Activated CD4-positive, alpha-beta T cell treated with anti-CD3 and anti-CD28 coated beads for 4 hours (primary cell): Measurements from ENCODE around the gene PBXIP1.
A peak's percentile ranks its signal among the peaks of the same experiment; 100 is the strongest.

Experiments
- DNase-seq, 2 donors: peaks; one replicate each; pipeline ENCODE4 v3.0.0-alpha.2; 2020

The PBXIP1 gene

GRCh38 chr1:154953611-154954038 lies 2.3 kb downstream of the PBXIP1 start:
- DNase-seq: no peak

- no peak for DNase-seq
These were observed 3.2 kb downstream of the PBXIP1 start for GRCh38 chr1:154952664-154953063.

- peak; percentile 55 to 62 for DNase-seq
These were observed 3.8 kb downstream of the PBXIP1 start for GRCh38 chr1:154951901-154952657.

GRCh38 chr1:154948079-154948478 lies 7.8 kb downstream of the PBXIP1 start:
- no peak for DNase-seq

GRCh38 chr1:154945962-154946850 lies 9.7 kb downstream of the PBXIP1 start:
- no peak for DNase-seq

GRCh38 chr1:154945160-154945961 lies 10.5 kb downstream of the PBXIP1 start:
- DNase-seq: no peak

GRCh38 chr1:154944401-154945159 lies 11.3 kb downstream of the PBXIP1 start:
- DNase-seq: no peak

- peak in 1 of 2 donors; percentile 39 for DNase-seq
These were observed 12.1 kb downstream of the PBXIP1 start for GRCh38 chr1:154943649-154944400.

GRCh38 chr1:154941333-154942013 lies 14.4 kb downstream of the PBXIP1 start:
- DNase-seq: no peak

GRCh38 chr1:154940651-154941194 lies 15.2 kb downstream of the PBXIP1 start:
- DNase-seq: no peak

- no peak for DNase-seq
These were observed 15.7 kb downstream of the PBXIP1 start for GRCh38 chr1:154940213-154940560.

GRCh38 chr1:154938604-154939399 lies 17.1 kb downstream of the PBXIP1 start:
- DNase-seq: no peak

- no peak for DNase-seq
These were observed 17.9 kb downstream of the PBXIP1 start for GRCh38 chr1:154937988-154938386.

GRCh38 chr1:154937085-154937987 lies 18.6 kb downstream of the PBXIP1 start:
- DNase-seq: peak; percentile 89 to 91

- DNase-seq: peak; percentile 95 to 97
These were observed 19.3 kb downstream of the PBXIP1 start, which contains the start of gene PMVK for GRCh38 chr1:154936555-154937084. TSS of gene PMVK (minus strand) at chr1:154936719. CDS start at chr1:154936685, 34 bp downstream.

GRCh38 chr1:154935749-154936554 lies 19.9 kb downstream of the PBXIP1 start:
- no peak for DNase-seq

GRCh38 chr1:154934358-154934948 lies 21.4 kb downstream of the PBXIP1 start:
- no peak for DNase-seq
